Lower lobe of right lung (tissue), 2 donors: ENCODE measurements around the gene PRAME. TPM values are rescaled to one million over a fixed set of nuclear protein-coding genes. Genes with fewer than 3 reads are reported as not detected.

Experiments used
- ATAC-seq, 2 donors: fragments of 200-7000 bp; cut with Tn5 transposase; one replicate each; pipeline ENCODE4 v1.9.1; 2020 to 2022; ENCODE audit warnings: mild to moderate bottlenecking in 2 of 2, moderate library complexity in 2 of 2
- DNase-seq: peaks from one replicate; pipeline ENCODE4 v3.0.0-alpha.2; 2020
- H3K27ac ChIP-seq: fragments of 200-600 bp; one replicate; pipeline ENCODE4 v1.8.0; 2022
- H3K27me3 ChIP-seq: fragments of 200-600 bp; one replicate; pipeline ENCODE4 v1.8.0; 2022; ENCODE audit warnings: low read depth
- H3K36me3 ChIP-seq: fragments of 200-600 bp; one replicate; pipeline ENCODE4 v1.8.0; 2022; ENCODE audit warnings: mild to moderate bottlenecking
- H3K4me1 ChIP-seq: fragments of 200-600 bp; one replicate; pipeline ENCODE4 v1.8.0; 2022
- H3K4me3 ChIP-seq: fragments of 200-600 bp; one replicate; pipeline ENCODE4 v1.8.0; 2022; ENCODE audit warnings: mild to moderate bottlenecking
- H3K9me3 ChIP-seq: fragments of 200-600 bp; one replicate; pipeline ENCODE4 v1.8.0; 2022
- intact Hi-C: fragments of 100-400 bp; cut with DNase I; formaldehyde crosslinking; loops from one replicate; pipeline ENCODE4 v1.11.0; 2022
- total RNA-seq: library from RNA; stranded (reverse); fragmentation: NEBNext Ultra II Directional; extraction: Animal tissue kit (Norgen Biotek cat#: 25700); gene quantifications from one replicate; pipeline ENCODE4 v1.2.1, GENCODE V29; 2021
- TF ChIP-seq, protein P1 (sequence below): fragments of 200-600 bp; IDR thresholded peaks from one replicate; pipeline ENCODE4 v1.8.0; 2022; ENCODE audit warnings: antibody characterized with exemption, mild to moderate bottlenecking
- donor health status: DM: no; HTN: yes; CAD: no; lungs with severe emphysema.

Gene PRAME
- total RNA-seq, 1 donor from 2014 or later = not detected

- no peaks in the 10 kb centered on the region for H3K9me3 ChIP-seq
- H3K27me3 ChIP-seq = no peaks in the 10 kb centered on the region
- intact Hi-C loops = no loop called here
- no peak for DNase-seq
- H3K27ac ChIP-seq = no peak overlapping the region
- H3K4me1 ChIP-seq = no peaks in the 10 kb centered on the region
- H3K36me3 ChIP-seq = no peaks in the 10 kb centered on the region
- ATAC-seq = peak; percentile 35 to 53
- no peak overlapping the region for H3K4me3 ChIP-seq
- TF ChIP-seq, protein P1, sequence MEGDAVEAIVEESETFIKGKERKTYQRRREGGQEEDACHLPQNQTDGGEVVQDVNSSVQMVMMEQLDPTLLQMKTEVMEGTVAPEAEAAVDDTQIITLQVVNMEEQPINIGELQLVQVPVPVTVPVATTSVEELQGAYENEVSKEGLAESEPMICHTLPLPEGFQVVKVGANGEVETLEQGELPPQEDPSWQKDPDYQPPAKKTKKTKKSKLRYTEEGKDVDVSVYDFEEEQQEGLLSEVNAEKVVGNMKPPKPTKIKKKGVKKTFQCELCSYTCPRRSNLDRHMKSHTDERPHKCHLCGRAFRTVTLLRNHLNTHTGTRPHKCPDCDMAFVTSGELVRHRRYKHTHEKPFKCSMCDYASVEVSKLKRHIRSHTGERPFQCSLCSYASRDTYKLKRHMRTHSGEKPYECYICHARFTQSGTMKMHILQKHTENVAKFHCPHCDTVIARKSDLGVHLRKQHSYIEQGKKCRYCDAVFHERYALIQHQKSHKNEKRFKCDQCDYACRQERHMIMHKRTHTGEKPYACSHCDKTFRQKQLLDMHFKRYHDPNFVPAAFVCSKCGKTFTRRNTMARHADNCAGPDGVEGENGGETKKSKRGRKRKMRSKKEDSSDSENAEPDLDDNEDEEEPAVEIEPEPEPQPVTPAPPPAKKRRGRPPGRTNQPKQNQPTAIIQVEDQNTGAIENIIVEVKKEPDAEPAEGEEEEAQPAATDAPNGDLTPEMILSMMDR = no peak
Observed at GRCh38 chr22:22546490-22546889, 12.6 kb downstream of the PRAME start.

DNA sequence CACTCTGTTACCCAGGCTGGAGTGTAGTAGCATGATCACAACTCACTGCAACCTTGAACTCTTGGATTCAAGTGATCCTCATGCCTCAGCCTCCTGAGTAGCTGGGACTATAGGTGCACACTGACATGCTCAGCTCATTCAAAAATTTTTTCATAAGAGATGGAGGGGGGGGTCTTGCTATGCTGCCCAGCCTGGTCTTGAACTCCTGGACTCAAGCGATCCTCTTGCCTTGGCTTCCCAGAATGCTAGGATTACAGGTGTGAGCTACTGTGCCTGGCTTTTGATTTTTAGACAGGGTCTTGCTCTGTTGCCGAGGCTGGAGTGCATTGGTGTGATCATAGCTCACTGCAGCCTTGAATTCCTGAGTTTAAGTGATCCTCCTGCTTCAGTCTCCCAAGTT is 14.0 kb downstream of the PRAME start:
- Histone ChIP-seq H3K36me3 (no peaks in the 10 kb centered on the region), H3K9me3 (no peaks in the 10 kb centered on the region), H3K4me3 (no peak overlapping the region), H3K4me1 (no peaks in the 10 kb centered on the region), H3K27me3 (peaks cover 8% of the 10 kb centered on the region), H3K27ac (no peak overlapping the region)
- TF ChIP-seq, protein P1 = no peak
- DNase-seq = no peak
- intact Hi-C loops = no loop called here
- no peak for ATAC-seq

- TF ChIP-seq, protein P1 = no peak
- ATAC-seq (no peak), DNase-seq (no peak)
- H3K9me3 ChIP-seq = no peaks in the 10 kb centered on the region
- H3K36me3 ChIP-seq = no peaks in the 10 kb centered on the region
- H3K4me3 ChIP-seq = no peak overlapping the region
- H3K27ac ChIP-seq = no peak overlapping the region
- no peaks in the 10 kb centered on the region for H3K4me1 ChIP-seq
- intact Hi-C loops = no loop called here
- peaks cover 8% of the 10 kb centered on the region for H3K27me3 ChIP-seq
Observed at GRCh38 chr22:22538226-22538989, 20.7 kb downstream of the PRAME start.

DNA sequence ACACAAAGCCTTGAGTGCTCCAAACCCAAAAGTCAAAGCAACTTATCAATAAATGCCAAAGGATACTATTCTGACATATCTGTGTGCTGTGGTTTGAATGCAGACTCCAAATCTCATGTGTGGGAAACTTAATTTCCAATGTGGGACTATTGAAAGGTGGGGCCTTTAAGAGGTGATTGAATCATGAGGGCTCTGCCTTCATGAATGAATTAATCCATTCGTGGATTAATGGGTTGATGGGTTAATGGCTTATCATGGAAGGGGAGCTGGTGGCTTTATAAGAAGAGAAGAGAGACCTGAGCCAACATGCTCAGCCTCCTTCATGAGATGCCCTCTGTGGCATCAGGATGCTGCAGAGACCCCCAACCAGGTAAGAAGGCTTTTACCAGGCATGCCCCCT is 22.1 kb downstream of the PRAME start:
- Histone ChIP-seq H3K36me3 (no peaks in the 10 kb centered on the region), H3K4me3 (no peak overlapping the region), H3K27ac (no peak overlapping the region), H3K4me1 (no peaks in the 10 kb centered on the region), H3K27me3 (peaks cover 8% of the 10 kb centered on the region), H3K9me3 (no peaks in the 10 kb centered on the region)
- no peak for DNase-seq
- TF ChIP-seq, protein P1 = no peak
- ATAC-seq = no peak
- intact Hi-C loops = no loop called here

DNA sequence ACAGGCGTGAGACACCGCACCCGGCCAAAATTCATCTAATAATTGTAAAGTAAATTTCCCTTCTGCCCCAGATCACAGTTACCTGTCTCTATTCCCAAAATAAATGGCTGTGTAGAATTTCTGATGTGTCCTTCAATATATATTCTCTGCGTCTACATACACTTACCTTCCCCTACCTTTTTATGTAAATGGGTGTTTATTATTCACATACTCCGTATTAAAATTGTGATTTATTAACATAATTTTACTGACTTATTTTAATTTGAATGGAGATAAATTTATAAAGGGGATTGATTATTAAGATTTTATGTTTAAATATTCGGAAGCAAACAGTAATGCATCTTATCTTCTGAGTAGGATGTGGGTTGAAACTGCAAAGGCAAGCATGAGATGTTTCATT is 22.6 kb downstream of the PRAME start:
- no peaks in the 10 kb centered on the region for H3K36me3 ChIP-seq
- TF ChIP-seq, protein P1 = no peak
- no peak overlapping the region for H3K4me3 ChIP-seq
- peaks cover 8% of the 10 kb centered on the region for H3K27me3 ChIP-seq
- ATAC-seq (no peak), DNase-seq (no peak)
- H3K4me1 ChIP-seq = no peaks in the 10 kb centered on the region
- intact Hi-C loops = no loop called here
- no peak overlapping the region for H3K27ac ChIP-seq
- no peaks in the 10 kb centered on the region for H3K9me3 ChIP-seq
